H1 (cell line): ENCODE data around the gene STAM. TPM values are rescaled to one million over a fixed set of nuclear protein-coding genes. Genes with fewer than 3 reads are reported as not detected.

Source experiments
- CHD1 ChIP-seq: IDR thresholded peaks from 2 replicates; pipeline ENCODE4 v1.6.1; 2012; ENCODE audit warnings: low read depth, low read length, improper control_type of control experiment
- CHD7 ChIP-seq: fragments of 300-600 bp; sonication (generic); IDR thresholded peaks from 2 replicates; pipeline ENCODE4 v1.7.1; 2012; ENCODE audit warnings: low read length, moderate library complexity, mild to moderate bottlenecking, inconsistent platforms; ENCODE audit not compliant: insufficient replicate concordance
- CTCF ChIP-seq, 3 experiments: IDR thresholded peaks; 1 replicate in 2 of 3; 2 replicates in 1 of 3; pipeline versions ENCODE4 v1.5.1 to v1.6.1; 2011; ENCODE audit warnings: low read length in 3 of 3, mild to moderate bottlenecking in 3 of 3, inconsistent platforms in 2 of 3, low read depth in 1 of 3, moderate library complexity in 1 of 3; ENCODE audit not compliant: insufficient read depth in 1 of 3; ENCODE audit errors: control extremely low read depth in 1 of 3
- EP300 ChIP-seq, 2 experiments: IDR thresholded peaks; 1 replicate in 1 of 2; 2 replicates in 1 of 2; pipeline ENCODE4 v1.6.1; 2011 to 2012; ENCODE audit warnings: low read depth in 2 of 2, low read length in 2 of 2, mild to moderate bottlenecking in 2 of 2, borderline replicate concordance in 1 of 2, inconsistent platforms in 1 of 2, moderate library complexity in 1 of 2
- POLR2AphosphoS5 ChIP-seq: IDR thresholded peaks from 2 replicates; pipeline ENCODE4 v1.6.1; 2011; ENCODE audit warnings: low read depth, low read length
- RAD21 ChIP-seq, 2 experiments: IDR thresholded peaks in 1 of 2; conservative IDR thresholded peaks in 1 of 2; 2 replicates each; pipeline ENCODE4 v1.6.1; 2011; ENCODE audit warnings: low read depth in 2 of 2, low read length in 2 of 2, improper control_type of control experiment in 1 of 2, inconsistent platforms in 1 of 2, mild to moderate bottlenecking in 1 of 2, moderate library complexity in 1 of 2
- polyA plus RNA-seq, 7 experiments: library from polyadenylated mRNA; depleted of rRNA in 3 of 7; stranded (reverse) in 5 of 7; unstranded in 2 of 7; fragments of >200 nt in 5 of 7; fragments of 200-250 nt in 2 of 7; gene quantifications; 1 replicate in 5 of 7; 2 replicates in 1 of 7; 4 replicates in 1 of 7; pipeline versions ENCODE4 v1.2.1 to v1.2.3, GENCODE V29; 2011 to 2013; ENCODE audit warnings: missing spikeins in 2 of 7, mixed read lengths in 2 of 7
- total RNA-seq: library from RNA; stranded (reverse); fragmentation: NEBNext Ultra II Directional; extraction: Animal tissue kit (Norgen Biotek cat#: 25700); gene quantifications from 2 replicates; pipeline ENCODE4 v1.2.1, GENCODE V29; 2021

STAM gene
- total and polyA plus RNA-seq, 2 of the 8 experiments (the other 6 are each of a cell fraction or from before 2014, with no cell fraction given), result 22.0 to 27.8 TPM

- TF ChIP-seq CTCF (IDR thresholded peaks at IDR 0.05; ENCODE audit: control extremely low read depth in 1 of 3, insufficient read depth in 1 of 3, low read depth in 1 of 3, low read length in 3 of 3), result no peak
- no peak for TF ChIP-seq EP300 (IDR thresholded peaks at IDR 0.05; ENCODE audit: borderline replicate concordance in 1 of 2, low read depth in 2 of 2, low read length in 2 of 2)
- no peak for TF ChIP-seq CHD7
- TF ChIP-seq CHD1, result no peak
- TF ChIP-seq RAD21 (IDR thresholded peaks at IDR 0.05 in 1 of 2, conservative IDR thresholded peaks at IDR 0.05 in 1 of 2; ENCODE audit: low read depth in 2 of 2, low read length in 2 of 2), result no peak
- no peak for TF ChIP-seq POLR2AphosphoS5
Observed at GRCh38 chr10:17684537-17684936, 40.6 kb downstream of the STAM start (continued).
